ENCODE measurements around the gene STPG2.

STPG2 gene

GRCh38 chr4:98026362-98026761 is 116.9 kb downstream of the STPG2 start:
- no peak for TF ChIP-seq CTCF (IDR thresholded peaks at IDR 0.05; ENCODE audit: poor library complexity, severe bottlenecking)
- DNase-seq (ENCODE audit: low spot score) (no peak), ATAC-seq (ENCODE audit: low read depth) (no peak)
- Histone ChIP-seq H3K27me3 (ENCODE audit: insufficient read depth, poor library complexity, severe bottlenecking) (no peaks in the 10 kb centered on the region), H3K4me3 (ENCODE audit: severe bottlenecking) (no peak overlapping the region), H3K4me1 (ENCODE audit: insufficient read depth, poor library complexity, severe bottlenecking) (no peaks in the 10 kb centered on the region), H3K9me3 (ENCODE audit: severe bottlenecking) (no peaks in the 10 kb centered on the region), H3K27ac (ENCODE audit: poor library complexity, severe bottlenecking) (no peak overlapping the region), H3K36me3 (ENCODE audit: low read depth) (no peaks in the 10 kb centered on the region)

GRCh38 chr4:98006814-98007412 is 136.4 kb downstream of the STPG2 start:
- Histone ChIP-seq H3K27ac (ENCODE audit: poor library complexity, severe bottlenecking) (no peak overlapping the region), H3K9me3 (ENCODE audit: severe bottlenecking) (no peaks in the 10 kb centered on the region), H3K27me3 (ENCODE audit: insufficient read depth, poor library complexity, severe bottlenecking) (no peaks in the 10 kb centered on the region), H3K36me3 (ENCODE audit: low read depth) (no peaks in the 10 kb centered on the region), H3K4me1 (ENCODE audit: insufficient read depth, poor library complexity, severe bottlenecking) (no peaks in the 10 kb centered on the region), H3K4me3 (ENCODE audit: severe bottlenecking) (no peak overlapping the region)
- TF ChIP-seq CTCF (IDR thresholded peaks at IDR 0.05; ENCODE audit: poor library complexity, severe bottlenecking), result no peak
- DNase-seq (ENCODE audit: low spot score), result no peak
- no peak for ATAC-seq (ENCODE audit: low read depth)

GRCh38 chr4:98006060-98006459 is 137.2 kb downstream of the STPG2 start:
- Histone ChIP-seq H3K27ac (ENCODE audit: poor library complexity, severe bottlenecking) (no peak overlapping the region), H3K9me3 (ENCODE audit: severe bottlenecking) (no peaks in the 10 kb centered on the region), H3K4me1 (ENCODE audit: insufficient read depth, poor library complexity, severe bottlenecking) (no peaks in the 10 kb centered on the region), H3K36me3 (ENCODE audit: low read depth) (no peaks in the 10 kb centered on the region), H3K4me3 (ENCODE audit: severe bottlenecking) (no peak overlapping the region), H3K27me3 (ENCODE audit: insufficient read depth, poor library complexity, severe bottlenecking) (no peaks in the 10 kb centered on the region)
- ATAC-seq (ENCODE audit: low read depth) (no peak), DNase-seq (ENCODE audit: low spot score) (no peak)
- no peak for TF ChIP-seq CTCF (IDR thresholded peaks at IDR 0.05; ENCODE audit: poor library complexity, severe bottlenecking)

GRCh38 chr4:98000940-98001339 is 142.3 kb downstream of the STPG2 start:
- Histone ChIP-seq H3K4me3 (ENCODE audit: severe bottlenecking) (no peak overlapping the region), H3K4me1 (ENCODE audit: insufficient read depth, poor library complexity, severe bottlenecking) (no peaks in the 10 kb centered on the region), H3K36me3 (ENCODE audit: low read depth) (no peaks in the 10 kb centered on the region), H3K27ac (ENCODE audit: poor library complexity, severe bottlenecking) (no peak overlapping the region), H3K27me3 (ENCODE audit: insufficient read depth, poor library complexity, severe bottlenecking) (no peaks in the 10 kb centered on the region), H3K9me3 (ENCODE audit: severe bottlenecking) (no peaks in the 10 kb centered on the region)
- DNase-seq (ENCODE audit: low spot score) (no peak), ATAC-seq (ENCODE audit: low read depth) (no peak)
- TF ChIP-seq CTCF (IDR thresholded peaks at IDR 0.05; ENCODE audit: poor library complexity, severe bottlenecking), result no peak

- ATAC-seq (ENCODE audit: low read depth), result no peak; the same call in 2 of the 3 replicates
- Histone ChIP-seq H3K27ac (ENCODE audit: poor library complexity, severe bottlenecking) (no peak overlapping the region), H3K9me3 (ENCODE audit: severe bottlenecking) (no peaks in the 10 kb centered on the region), H3K4me3 (ENCODE audit: severe bottlenecking) (no peak overlapping the region), H3K27me3 (ENCODE audit: insufficient read depth, poor library complexity, severe bottlenecking) (no peaks in the 10 kb centered on the region), H3K4me1 (ENCODE audit: insufficient read depth, poor library complexity, severe bottlenecking) (no peaks in the 10 kb centered on the region), H3K36me3 (ENCODE audit: low read depth) (no peaks in the 10 kb centered on the region)
- no peak for DNase-seq (ENCODE audit: low spot score)
- TF ChIP-seq CTCF (IDR thresholded peaks at IDR 0.05; ENCODE audit: poor library complexity, severe bottlenecking), result no peak
Measured at GRCh38 chr4:97998203-97998602, 145.1 kb downstream of the STPG2 start.

Measured in RWPE2 (cell line).